GM12892 (cell line): ENCODE results near the gene PLEKHM3.

ENCODE experiments used
- POLR2A ChIP-seq: IDR thresholded peaks from 2 replicates; pipeline ENCODE4 v1.6.1; 2011; ENCODE audit warnings: low read depth, low read length, control low read depth
- POLR2AphosphoS5 ChIP-seq: IDR thresholded peaks from 2 replicates; pipeline ENCODE4 v1.6.1; 2011; ENCODE audit warnings: low read depth, low read length, control low read depth
- TAF1 ChIP-seq: IDR thresholded peaks from 2 replicates; pipeline ENCODE4 v1.6.1; 2011; ENCODE audit warnings: low read depth, mild to moderate bottlenecking, control low read depth, low read length, borderline replicate concordance

GRCh38 chr2:207898354-207898695, 127.0 kb downstream of the PLEKHM3 start:
- TF ChIP-seq POLR2AphosphoS5 (no peak), POLR2A (no peak), TAF1 (no peak)
